Keratinocyte (primary cell): Measurements from ENCODE around the gene FHIT. TPM values are rescaled to one million over a fixed set of nuclear protein-coding genes. Genes with fewer than 3 reads are reported as not detected.

Source experiments
- DNase-seq: peaks from one replicate; pipeline ENCODE4 v3.0.0-alpha.2; 2011; ENCODE audit warnings: low read depth, missing footprints, low spot score
- FAIRE-seq: peaks from 2 replicates; lab custom pipeline; 2011; peaks lifted over from hg19 to GRCh38; lab: Jason Lieb, UNC
- H2AFZ ChIP-seq: 2 replicates; pipeline ENCODE4 v1.6.0; 2012; ENCODE audit warnings: low read length, control low read depth, inconsistent platforms; ENCODE audit not compliant: control insufficient read depth
- H3K27ac ChIP-seq: 2 replicates; pipeline ENCODE4 v1.5.1; 2011; ENCODE audit warnings: low read length; ENCODE audit not compliant: control insufficient read depth, insufficient read depth
- H3K27me3 ChIP-seq: 3 replicates; pipeline ENCODE4 v1.6.0; 2011; ENCODE audit warnings: low read length; ENCODE audit not compliant: control insufficient read depth, insufficient read depth; ENCODE audit errors: extremely low read depth
- H3K36me3 ChIP-seq, 2 experiments: 2 replicates in 1 of 2; 3 replicates in 1 of 2; pipeline ENCODE4 v1.5.1; 2011; ENCODE audit warnings: low read length in 2 of 2, mild to moderate bottlenecking in 1 of 2; ENCODE audit not compliant: control insufficient read depth in 2 of 2, insufficient read depth in 2 of 2; ENCODE audit errors: extremely low read depth in 1 of 2
- H3K4me1 ChIP-seq: 3 replicates; pipeline ENCODE4 v1.5.1; 2011; ENCODE audit warnings: low read length; ENCODE audit not compliant: control insufficient read depth, insufficient read depth; ENCODE audit errors: extremely low read depth
- H3K4me2 ChIP-seq: 3 replicates; pipeline ENCODE4 v1.6.0; 2011; ENCODE audit warnings: low read depth, low read length; ENCODE audit not compliant: control insufficient read depth, insufficient read depth; ENCODE audit errors: extremely low read depth
- H3K4me3 ChIP-seq, 3 experiments: fragments of 200-600 bp in 1 of 3; sonication (generic) in 1 of 3; 2 replicates in 2 of 3; 3 replicates in 1 of 3; pipeline ENCODE4 v1.5.1; 2011 to 2016; ENCODE audit warnings: low read length in 3 of 3, mild to moderate bottlenecking in 3 of 3, control low read depth in 2 of 3, inconsistent platforms in 1 of 3, low read depth in 1 of 3, mixed read lengths in 1 of 3, mixed run types in 1 of 3, moderate library complexity in 1 of 3; ENCODE audit not compliant: control insufficient read depth in 2 of 3, insufficient read depth in 2 of 3; ENCODE audit errors: extremely low read depth in 1 of 3
- H3K79me2 ChIP-seq: 2 replicates; pipeline ENCODE4 v1.6.0; 2012; ENCODE audit warnings: low read length; ENCODE audit not compliant: control insufficient read depth, insufficient read depth
- H3K9ac ChIP-seq: 3 replicates; pipeline ENCODE4 v1.6.0; 2011; ENCODE audit warnings: low read length; ENCODE audit not compliant: control insufficient read depth, insufficient read depth; ENCODE audit errors: extremely low read depth
- H3K9me1 ChIP-seq: 3 replicates; pipeline ENCODE4 v1.6.0; 2011; ENCODE audit warnings: low read length; ENCODE audit not compliant: control insufficient read depth, insufficient read depth; ENCODE audit errors: extremely low read depth
- H3K9me3 ChIP-seq: 2 replicates; pipeline ENCODE4 v1.5.1; 2012; ENCODE audit warnings: low read depth, low read length; ENCODE audit not compliant: control insufficient read depth
- H4K20me1 ChIP-seq: 3 replicates; pipeline ENCODE4 v1.6.0; 2011; ENCODE audit warnings: low read length; ENCODE audit not compliant: control insufficient read depth, insufficient read depth; ENCODE audit errors: extremely low read depth
- EZH2 ChIP-seq: IDR thresholded peaks from one replicate; pipeline ENCODE4 v1.6.1; 2012; ENCODE audit warnings: inconsistent platforms, mild to moderate bottlenecking, low read length, moderate library complexity
- dilution Hi-C: fragments of 300-500 bp; cut with MboI; formaldehyde crosslinking; loops from one replicate; pipeline ENCODE4 v1.7.0; 2020; ENCODE audit warnings: low sequenced_read_pairs; ENCODE audit not compliant: extremely low pct_ligation_motif_present
- polyA plus RNA-seq, 5 experiments: library from polyadenylated mRNA; depleted of rRNA in 3 of 5; stranded (reverse) in 3 of 5; stranded (forward) in 1 of 5; unstranded in 1 of 5; fragments of >200 nt; gene quantifications; 1 replicate in 1 of 5; 2 replicates in 3 of 5; 3 replicates in 1 of 5; pipeline versions ENCODE4 v1.2.1 to v1.2.3, GENCODE V29; 2011 to 2012; ENCODE audit warnings: missing spikeins in 2 of 5, low read depth in 1 of 5, low replicate concordance in 1 of 5
- TF ChIP-seq, protein P1 (sequence below), 3 experiments: IDR thresholded peaks in 1 of 3; conservative IDR thresholded peaks in 1 of 3; optimal IDR thresholded peaks in 1 of 3; 2 replicates in 2 of 3; 3 replicates in 1 of 3; pipeline versions ENCODE3 to v1.5.1; 2011; ENCODE audit warnings: low read length in 3 of 3, mild to moderate bottlenecking in 3 of 3, moderate library complexity in 2 of 3, control low read depth in 1 of 3, inconsistent platforms in 1 of 3; ENCODE audit not compliant: insufficient read depth in 2 of 3; ENCODE audit errors: extremely low read depth in 1 of 3

The FHIT gene
- polyA plus RNA-seq, 1 donor (not counting 4 experiments of a cell fraction or from before 2014, with no cell fraction given): 2.2 TPM

GRCh38 chr3:60316121-60316797 is 935.0 kb downstream of the FHIT start:
- Histone ChIP-seq H4K20me1 (no peaks in the 10 kb centered on the region), H3K27me3 (no peaks in the 10 kb centered on the region), H3K36me3 (no peaks in the 10 kb centered on the region), H3K79me2 (no peaks in the 10 kb centered on the region), H3K4me1 (no peaks in the 10 kb centered on the region), H3K9ac (no peak overlapping the region), H3K9me1 (no peaks in the 10 kb centered on the region), H3K27ac (no peak overlapping the region), H2AFZ (no peak overlapping the region), H3K4me3 (no peak overlapping the region), H3K9me3 (no peaks in the 10 kb centered on the region), H3K4me2 (no peak overlapping the region)
- DNase-seq: no peak
- FAIRE-seq: no peak
- dilution Hi-C loops: no loop called here
- TF ChIP-seq, protein P1, sequence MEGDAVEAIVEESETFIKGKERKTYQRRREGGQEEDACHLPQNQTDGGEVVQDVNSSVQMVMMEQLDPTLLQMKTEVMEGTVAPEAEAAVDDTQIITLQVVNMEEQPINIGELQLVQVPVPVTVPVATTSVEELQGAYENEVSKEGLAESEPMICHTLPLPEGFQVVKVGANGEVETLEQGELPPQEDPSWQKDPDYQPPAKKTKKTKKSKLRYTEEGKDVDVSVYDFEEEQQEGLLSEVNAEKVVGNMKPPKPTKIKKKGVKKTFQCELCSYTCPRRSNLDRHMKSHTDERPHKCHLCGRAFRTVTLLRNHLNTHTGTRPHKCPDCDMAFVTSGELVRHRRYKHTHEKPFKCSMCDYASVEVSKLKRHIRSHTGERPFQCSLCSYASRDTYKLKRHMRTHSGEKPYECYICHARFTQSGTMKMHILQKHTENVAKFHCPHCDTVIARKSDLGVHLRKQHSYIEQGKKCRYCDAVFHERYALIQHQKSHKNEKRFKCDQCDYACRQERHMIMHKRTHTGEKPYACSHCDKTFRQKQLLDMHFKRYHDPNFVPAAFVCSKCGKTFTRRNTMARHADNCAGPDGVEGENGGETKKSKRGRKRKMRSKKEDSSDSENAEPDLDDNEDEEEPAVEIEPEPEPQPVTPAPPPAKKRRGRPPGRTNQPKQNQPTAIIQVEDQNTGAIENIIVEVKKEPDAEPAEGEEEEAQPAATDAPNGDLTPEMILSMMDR (optimal IDR thresholded peaks at IDR 0.05 in 1 of 3, IDR thresholded peaks at IDR 0.05 in 1 of 3, conservative IDR thresholded peaks at IDR 0.05 in 1 of 3; ENCODE audit: extremely low read depth in 1 of 3, insufficient read depth in 2 of 3, low read length in 3 of 3): no peak
- no peak for TF ChIP-seq EZH2

- Histone ChIP-seq H3K4me1 (no peaks in the 10 kb centered on the region), H3K36me3 (no peaks in the 10 kb centered on the region), H3K27ac (no peak overlapping the region), H3K27me3 (no peaks in the 10 kb centered on the region), H3K9me3 (no peaks in the 10 kb centered on the region), H3K4me2 (no peak overlapping the region), H3K9me1 (no peaks in the 10 kb centered on the region), H3K4me3 (no peak overlapping the region), H3K79me2 (no peaks in the 10 kb centered on the region), H4K20me1 (no peaks in the 10 kb centered on the region), H3K9ac (no peak overlapping the region), H2AFZ (no peak overlapping the region)
- dilution Hi-C loops: no loop called here
- FAIRE-seq (no peak), DNase-seq (no peak)
- TF ChIP-seq EZH2: no peak
- TF ChIP-seq, protein P1 (optimal IDR thresholded peaks at IDR 0.05 in 1 of 3, IDR thresholded peaks at IDR 0.05 in 1 of 3, conservative IDR thresholded peaks at IDR 0.05 in 1 of 3; ENCODE audit: extremely low read depth in 1 of 3, insufficient read depth in 2 of 3, low read length in 3 of 3): no peak
Observed at GRCh38 chr3:60313951-60314461, 937.2 kb downstream of the FHIT start.
